Anterior cingulate cortex (tissue), 58 donors: ENCODE results near the gene OR51B4.
"Not testable (repeated sequence)": the region's sequence is repeated elsewhere in the genome, so short reads cannot be mapped to it uniquely, and the experiment has no call there.

Source experiments
- DNase-seq, 58 donors: peaks; one replicate each; lab custom pipeline; 2025; lab: John Stamatoyannopoulos, UW

Gene OR51B4

DNA sequence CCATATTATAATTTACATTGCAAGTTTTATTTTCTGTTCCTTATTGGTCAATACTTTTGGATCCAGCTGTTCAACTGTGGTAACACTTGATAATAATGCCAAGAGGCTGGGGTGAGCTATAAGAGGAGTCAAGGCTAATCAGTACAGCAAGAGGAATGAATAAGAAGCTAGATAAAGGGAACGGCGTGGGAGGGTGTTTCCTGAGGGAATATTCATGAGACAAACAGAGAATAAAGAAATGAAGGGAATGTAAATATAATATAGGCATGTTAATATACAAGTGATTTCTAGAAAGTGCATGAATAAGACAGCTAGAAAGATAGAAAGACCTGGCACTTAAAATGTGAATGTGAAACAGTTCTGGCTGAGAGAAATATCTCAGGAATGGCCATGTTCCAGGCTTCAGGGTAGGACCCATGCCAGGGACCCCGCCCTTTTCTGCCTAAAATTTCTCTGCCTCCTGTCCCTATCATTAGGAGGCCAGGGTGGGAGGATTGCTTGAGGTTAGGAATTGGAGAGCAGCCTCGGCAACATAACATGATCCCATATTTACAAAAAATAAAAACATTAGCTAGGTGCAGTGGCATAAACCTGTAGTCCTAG, 3.9 kb downstream of the OR51B4 start:
- no peak for DNase-seq

DNA sequence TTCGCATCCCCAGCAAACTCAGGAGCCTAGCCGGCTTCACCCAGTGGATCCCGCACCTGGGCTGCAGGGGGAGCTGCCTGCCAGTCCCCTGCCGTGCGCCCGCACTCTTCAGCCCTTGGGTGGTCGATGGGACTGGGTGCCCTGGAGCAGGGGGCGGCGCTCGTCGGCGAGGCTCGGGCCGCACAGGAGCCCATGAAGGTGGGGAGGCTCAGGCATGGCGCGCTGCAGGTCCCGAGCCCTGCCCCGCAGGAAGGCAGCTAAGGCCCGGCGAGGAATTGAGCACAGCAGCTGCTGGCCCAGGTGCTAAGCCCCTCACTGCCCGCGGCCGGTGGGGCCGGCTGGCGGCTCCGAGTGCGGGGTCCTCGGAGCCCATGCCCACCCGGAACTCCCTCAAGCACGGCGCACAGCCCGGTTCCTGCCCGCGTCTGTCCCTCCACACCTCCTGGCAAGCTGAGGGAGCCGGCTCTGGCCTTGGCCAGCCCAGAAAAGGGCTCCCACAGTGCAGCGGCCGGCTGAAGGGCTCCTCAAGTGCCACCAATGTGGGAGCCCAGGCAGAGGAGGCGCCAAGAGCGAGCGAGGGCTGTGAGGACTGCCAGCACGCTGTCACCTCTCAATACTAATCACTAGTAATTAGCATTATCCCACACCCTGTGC, 7.3 kb downstream of the OR51B4 start:
- DNase-seq = not testable (repeated sequence)

GRCh38 chr11:5293028-5293427, 8.7 kb downstream of the OR51B4 start:
- no peak for DNase-seq

- no peak for DNase-seq
These were observed 10.4 kb downstream of the OR51B4 start for GRCh38 chr11:5291207-5291838.

GRCh38 chr11:5290106-5290505, 11.6 kb downstream of the OR51B4 start:
- DNase-seq = no peak

- DNase-seq = no peak
These were observed 12.1 kb downstream of the OR51B4 start for GRCh38 chr11:5289696-5290095.

- no peak for DNase-seq
These were observed 12.7 kb downstream of the OR51B4 start for GRCh38 chr11:5288906-5289550.

- no peak for DNase-seq
These were observed 13.4 kb downstream of the OR51B4 start for GRCh38 chr11:5288108-5288905.

- no peak for DNase-seq
These were observed 14.8 kb downstream of the OR51B4 start for GRCh38 chr11:5286901-5287300.

DNA sequence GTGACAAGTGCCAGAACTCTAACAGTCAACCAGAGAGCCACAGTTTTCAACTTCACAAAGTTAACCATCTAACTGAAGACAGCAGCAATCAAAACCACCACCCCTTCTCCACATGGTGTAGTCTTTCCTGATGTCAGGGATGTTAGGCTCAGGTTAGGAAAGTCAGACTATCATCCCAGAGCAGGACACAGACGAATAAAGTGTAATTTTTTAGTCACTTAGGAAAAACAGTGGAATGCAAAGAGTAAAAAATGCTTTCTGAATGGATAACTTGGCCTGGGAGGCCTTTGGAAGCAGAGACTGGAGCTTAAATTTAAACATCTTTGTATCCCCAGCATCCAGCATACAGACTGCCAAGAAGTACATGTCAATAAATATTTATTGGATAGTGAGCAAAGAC, 15.4 kb downstream of the OR51B4 start:
- DNase-seq = no peak

GRCh38 chr11:5285703-5286340, 15.9 kb downstream of the OR51B4 start:
- no peak for DNase-seq

- no peak for DNase-seq
These were observed 17.1 kb downstream of the OR51B4 start for GRCh38 chr11:5284637-5285036.

- no peak for DNase-seq
These were observed 17.9 kb downstream of the OR51B4 start for GRCh38 chr11:5283882-5284281.

GRCh38 chr11:5283086-5283485, 18.7 kb downstream of the OR51B4 start:
- DNase-seq = no peak

DNA sequence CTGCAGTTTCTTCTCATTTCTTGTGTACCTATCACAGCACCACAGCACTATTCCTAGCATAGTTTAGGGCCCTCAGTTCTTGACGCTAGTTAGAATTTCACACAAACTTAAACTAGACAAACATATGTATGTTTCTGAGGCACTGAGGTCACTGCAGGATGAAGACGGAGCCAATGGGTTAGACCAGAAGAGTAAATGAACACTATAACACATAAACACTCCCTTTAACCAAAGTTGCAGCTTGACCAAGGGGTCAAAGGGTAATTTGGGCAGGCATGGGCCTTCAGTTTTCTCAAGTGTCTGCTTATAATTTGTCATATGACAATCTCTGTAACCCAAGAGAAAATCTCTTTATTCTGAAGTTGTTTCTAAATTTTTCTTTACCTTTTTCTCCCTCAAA, 19.1 kb downstream of the OR51B4 start:
- no peak for DNase-seq

GRCh38 chr11:5281596-5281995, 20.1 kb downstream of the OR51B4 start:
- no peak for DNase-seq

GRCh38 chr11:5280582-5281102, 21.1 kb downstream of the OR51B4 start:
- DNase-seq = peak in 6 of 58 donors; percentile 1 to 53 (median 7)

GRCh38 chr11:5279471-5280090, 22.2 kb downstream of the OR51B4 start:
- DNase-seq = no peak

DNA sequence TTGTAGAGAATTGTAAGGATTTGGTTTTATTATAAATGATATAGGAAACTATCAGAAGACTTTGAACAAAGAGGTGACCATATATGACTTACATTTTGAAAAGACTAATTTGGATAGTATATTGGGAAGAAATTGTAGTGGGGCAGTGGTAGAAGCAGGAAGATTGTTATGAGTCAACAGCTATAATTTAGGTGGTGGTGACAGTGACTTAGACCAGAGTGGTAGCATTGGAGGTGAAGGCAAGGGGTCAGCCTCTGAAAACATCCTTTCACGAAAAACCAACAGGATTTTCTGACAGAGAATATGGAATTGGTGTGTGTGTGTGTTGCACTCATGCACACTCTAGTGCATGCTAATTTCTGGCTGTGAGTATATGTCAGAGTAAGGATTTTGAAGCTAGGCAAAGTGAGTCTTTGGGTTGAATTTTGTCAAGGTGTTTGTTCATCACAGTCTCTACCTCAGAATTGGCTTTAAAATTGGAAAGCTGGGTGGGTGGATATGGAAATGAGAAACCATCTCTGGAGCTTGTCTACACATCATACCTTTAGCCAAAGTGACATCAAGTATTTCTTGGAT, 23.9 kb downstream of the OR51B4 start:
- no peak for DNase-seq
